Stimulated activated CD4-positive, alpha-beta T cell treated with anti-CD3 and anti-CD28 coated beads, Interleukin-2, amount 100 ng/mL, for 24 hours (primary cell): ENCODE results near the gene TNS2.
"Not testable (repeated sequence)": the region's sequence is repeated elsewhere in the genome, so short reads cannot be mapped to it uniquely, and the experiment has no call there.

Experiments used
- DNase-seq, 2 donors: peaks; one replicate each; pipeline ENCODE4 v3.0.0-alpha.2; 2020

Gene TNS2

DNA sequence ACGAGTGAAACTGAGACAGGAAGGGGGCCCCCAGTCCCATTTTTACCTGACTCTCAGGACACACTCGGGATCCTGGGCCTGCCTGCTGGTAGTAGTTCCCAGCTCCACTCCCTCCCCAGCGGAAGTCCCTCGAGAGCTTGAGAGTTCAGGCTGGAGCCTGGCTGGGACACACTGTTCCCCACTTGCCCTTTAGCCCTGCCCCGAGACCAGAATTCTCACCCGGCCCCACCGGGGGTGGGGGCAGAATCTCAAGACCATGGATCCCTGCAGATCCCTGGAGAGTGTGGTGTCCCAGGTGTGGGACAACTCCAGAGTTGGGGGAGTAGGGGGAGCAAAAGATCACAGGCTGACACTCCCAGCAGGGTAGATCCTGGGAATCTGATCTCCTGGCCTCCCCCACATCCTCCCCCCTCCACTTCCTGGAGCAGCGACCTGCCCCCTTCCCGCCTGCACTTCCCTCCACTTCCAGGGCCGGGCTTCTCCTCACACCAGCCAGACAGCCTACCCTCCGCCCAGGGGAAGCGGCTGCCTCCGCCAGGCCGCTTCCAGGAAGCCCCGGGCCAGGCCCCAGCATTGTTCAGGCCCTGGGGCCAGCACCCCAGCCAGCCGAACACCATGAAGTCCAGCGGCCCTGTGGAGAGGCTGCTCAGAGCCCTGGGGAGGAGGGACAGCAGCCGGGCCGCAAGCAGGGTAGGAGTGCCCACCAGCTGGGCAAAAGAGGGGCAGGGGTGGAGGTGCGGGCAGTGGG is at the start of gene TNS2:
TSS of gene TNS2 (plus strand) at position 495 of the 748 bp plus-strand sequence. CDS start at position 616, 121 bp downstream.
- no peak for DNase-seq

- DNase-seq = no peak
These were observed 45.7 kb upstream of the TNS2 start for GRCh38 chr12:53004178-53004577.

DNA sequence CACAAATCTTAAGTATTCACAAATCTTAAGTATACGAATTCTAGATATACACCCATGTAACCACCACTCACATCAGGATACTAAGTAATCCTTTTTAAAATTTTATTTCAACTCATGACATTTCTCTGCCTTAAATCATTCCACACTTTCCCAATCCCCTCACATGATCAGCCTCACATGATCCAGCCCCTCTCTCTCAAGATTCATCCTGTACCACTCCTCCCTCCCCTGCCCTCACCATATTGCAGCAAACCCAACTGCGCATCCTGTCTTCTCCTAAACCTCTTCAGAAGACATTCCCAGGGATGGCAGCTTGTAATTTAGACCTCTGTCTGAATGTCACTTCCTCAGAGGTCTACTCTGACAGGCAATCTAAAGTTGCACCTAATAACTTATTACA is 45.3 kb upstream of the TNS2 start:
- DNase-seq = no peak

DNA sequence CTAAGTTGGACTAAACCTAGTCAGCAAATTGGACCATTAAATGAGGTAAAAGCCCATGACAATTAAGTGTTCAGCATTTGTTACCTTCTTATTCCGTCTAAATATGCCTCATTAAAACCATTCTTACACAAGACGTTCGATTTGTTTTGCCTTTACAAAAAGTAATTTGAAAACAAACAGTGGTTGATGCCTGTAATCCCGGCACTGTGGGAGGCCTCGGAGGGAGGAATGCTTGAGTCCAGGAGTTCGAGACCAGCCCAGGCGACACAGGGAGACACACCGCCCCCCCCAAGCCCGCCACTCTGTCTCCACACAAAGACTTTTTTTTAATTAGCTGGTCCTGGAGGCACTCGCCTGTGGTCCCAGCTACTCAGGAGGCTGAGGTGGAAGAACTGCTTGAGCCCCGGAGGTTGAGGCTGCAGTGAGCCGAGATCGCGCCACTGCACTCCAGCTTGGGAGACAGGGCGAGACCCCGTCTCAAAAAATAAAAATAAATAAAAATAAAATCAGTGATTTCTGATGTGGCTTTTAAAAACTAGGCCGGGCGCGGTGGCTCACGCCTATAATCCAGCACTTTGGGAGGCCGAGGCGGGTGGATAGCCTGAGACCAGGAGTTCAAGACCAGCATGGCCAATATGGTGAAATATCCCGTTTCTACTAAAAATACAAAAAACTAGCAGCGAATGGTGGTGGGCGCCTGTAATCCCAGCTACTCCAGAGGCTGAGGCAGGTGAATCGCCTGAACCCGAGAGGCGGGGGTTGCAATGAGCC is 44.5 kb upstream of the TNS2 start:
- DNase-seq = no peak

GRCh38 chr12:53005986-53006809 is 43.7 kb upstream of the TNS2 start, which contains the start of gene EIF4B:
EIF4B (plus strand) TSS chr12:53006456; CDS start chr12:53006484, 28 bp downstream.
- DNase-seq = peak; percentile 100

- DNase-seq = peak; percentile 87
These were observed 43.0 kb upstream of the TNS2 start for GRCh38 chr12:53006810-53007309.

GRCh38 chr12:53007343-53007742 is 42.5 kb upstream of the TNS2 start:
- DNase-seq = no peak

GRCh38 chr12:53008760-53009159 is 41.1 kb upstream of the TNS2 start:
- not testable (repeated sequence) for DNase-seq

GRCh38 chr12:53010955-53011354 is 38.9 kb upstream of the TNS2 start:
- DNase-seq = no peak

- no peak for DNase-seq
These were observed 38.0 kb upstream of the TNS2 start for GRCh38 chr12:53011889-53012288.

DNA sequence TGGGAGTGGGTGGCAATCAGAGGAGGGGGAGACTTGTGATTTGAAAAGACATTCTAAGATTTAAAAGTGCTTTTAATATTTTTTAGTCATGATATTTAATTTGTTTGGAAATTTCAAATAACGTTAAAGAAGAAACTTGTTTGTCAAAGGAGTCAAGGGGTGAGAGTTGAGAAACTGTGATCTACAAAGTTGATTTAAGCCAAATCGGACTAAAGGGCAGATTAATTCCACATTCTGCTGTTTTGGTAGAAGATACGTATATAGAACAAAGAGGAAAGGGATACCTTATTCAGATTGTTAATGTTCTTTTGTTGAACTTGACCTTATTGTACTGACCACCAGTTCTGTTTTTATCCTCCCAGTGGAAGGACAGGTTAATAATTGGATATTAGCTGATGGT is 36.9 kb upstream of the TNS2 start:
- no peak for DNase-seq

- DNase-seq = no peak
These were observed 35.2 kb upstream of the TNS2 start for GRCh38 chr12:53014709-53015108.

- DNase-seq = no peak
These were observed 24.6 kb upstream of the TNS2 start for GRCh38 chr12:53025250-53025649.

DNA sequence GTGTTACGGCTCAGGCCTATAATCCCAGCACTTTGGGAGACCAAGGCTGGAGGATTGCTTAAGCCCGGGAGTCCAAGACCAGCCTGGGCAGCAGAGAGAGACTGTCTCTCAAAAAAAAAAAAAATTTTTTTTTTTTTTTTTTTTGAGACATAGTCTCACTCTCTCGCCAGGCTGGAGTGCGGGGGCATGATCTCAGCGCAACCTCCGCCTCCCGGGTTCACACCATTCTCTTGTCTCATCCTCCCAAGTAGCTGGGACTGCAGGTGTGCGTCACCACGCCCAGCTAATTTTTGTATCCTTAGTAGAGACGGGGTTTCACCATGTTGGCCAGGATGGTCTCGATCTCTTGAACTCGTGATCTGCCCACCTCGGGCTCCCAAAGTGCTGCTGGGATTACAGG is 22.9 kb upstream of the TNS2 start:
- DNase-seq = not testable (repeated sequence)

- DNase-seq = no peak
These were observed 18.2 kb upstream of the TNS2 start for GRCh38 chr12:53031616-53032015.

GRCh38 chr12:53033832-53034231 is 16.0 kb upstream of the TNS2 start:
- not testable (repeated sequence) for DNase-seq

- no peak for DNase-seq
These were observed 15.4 kb upstream of the TNS2 start for GRCh38 chr12:53034459-53034858.

DNA sequence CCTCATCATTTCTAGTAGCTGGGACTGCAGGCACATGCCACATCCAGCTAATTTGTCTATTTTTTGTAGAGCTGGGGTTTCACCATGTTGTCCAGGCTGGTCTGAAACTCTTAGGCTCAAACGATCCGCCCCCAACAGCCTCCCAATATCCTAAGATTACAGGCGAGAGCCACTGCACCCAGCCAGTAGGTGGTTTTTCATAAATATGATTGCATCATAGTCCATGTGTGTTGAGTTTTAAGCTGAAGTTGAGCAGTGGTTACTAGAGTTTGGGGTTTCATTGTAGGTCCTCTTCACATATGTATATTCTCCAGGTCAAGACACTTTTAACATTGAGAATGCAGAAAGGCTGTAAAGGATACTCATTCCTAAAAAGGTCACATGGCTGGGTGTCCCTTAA is 13.1 kb upstream of the TNS2 start:
- no peak for DNase-seq

GRCh38 chr12:53039851-53040250 is 10.0 kb upstream of the TNS2 start:
- DNase-seq = no peak

DNA sequence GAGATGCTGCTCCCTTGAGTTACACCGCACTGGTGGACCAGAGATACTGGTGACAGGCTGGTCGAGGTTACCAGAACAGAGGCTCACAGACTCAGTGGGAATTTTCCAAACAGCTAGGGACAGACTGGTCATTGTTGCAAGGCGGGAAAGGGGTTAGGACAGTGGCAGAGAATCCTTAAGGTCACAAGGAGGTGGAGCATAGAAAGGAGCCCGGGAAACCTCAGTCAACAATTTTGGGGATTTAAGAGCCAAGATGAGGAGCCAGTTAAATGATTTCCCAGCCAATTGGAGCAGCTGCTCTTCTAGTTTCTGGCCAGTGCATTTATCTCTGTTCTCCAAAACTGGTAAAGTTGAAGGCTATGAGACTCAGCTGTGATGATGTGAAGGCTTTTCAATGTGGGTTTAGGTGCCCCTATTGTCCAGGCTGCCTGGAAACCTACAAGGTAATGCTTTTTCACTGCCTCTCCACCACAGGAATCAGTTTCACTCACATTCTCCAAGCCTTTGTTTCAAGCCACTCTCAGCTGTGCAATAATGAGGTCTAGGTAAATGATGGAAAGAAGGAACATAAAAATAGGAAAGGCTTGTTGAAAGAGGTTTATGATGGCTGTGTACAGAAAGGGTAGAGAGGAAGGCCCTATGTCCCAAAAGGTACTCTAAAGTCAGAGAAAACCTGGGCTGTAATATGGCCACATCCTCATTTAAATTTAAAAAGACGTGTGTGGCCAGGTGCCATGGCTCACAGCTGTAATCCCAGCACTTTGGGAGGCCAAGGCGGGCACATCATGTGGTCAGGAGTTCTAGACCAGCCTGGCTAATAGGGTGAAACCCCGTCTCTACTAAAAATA is 7.0 kb upstream of the TNS2 start:
- no peak for DNase-seq

GRCh38 chr12:53044052-53044581 is 5.7 kb upstream of the TNS2 start:
- DNase-seq = no peak
